IMR-90 (cell line): Measurements from ENCODE around the gene NDST1. TPM values are rescaled to one million over a fixed set of nuclear protein-coding genes. Genes with fewer than 3 reads are reported as not detected.

Experiments used
- ATAC-seq: fragments of 200-7000 bp; cut with Tn5 transposase; 2 replicates; pipeline ENCODE4 v1.9.1; 2020; ENCODE audit warnings: low read depth, mild to moderate bottlenecking, moderate library complexity
- BruUV-seq: library from RNA; stranded (reverse); fragments of 400-500 nt; replicated peaks from 2 replicates; lab custom pipeline; 2021; lab: Mats Ljungman, UMichigan
- CTCF ChIA-PET: fragments of 300-600 bp; formaldehyde crosslinking; extraction: SDS; loops from one replicate; lab custom pipeline; 2021; ENCODE audit warnings: antibody characterized with exemption; lab: Yijun Ruan, JAX
- POLR2A ChIA-PET: fragments of 300-600 bp; sonication (Branson Sonifier 250); formaldehyde crosslinking; loops from one replicate; lab custom pipeline; 2022; ENCODE audit warnings: antibody characterized with exemption; ENCODE audit not compliant: unreplicated experiment; lab: Charles Lee
- DNase-seq: peaks from one replicate; pipeline ENCODE4 v3.0.0; 2013
- H2AFZ ChIP-seq: replicated peaks from 2 replicates; pipeline ENCODE3; 2013; ENCODE audit warnings: low read length, mild to moderate bottlenecking; ENCODE audit not compliant: poor library complexity
- H2AK5ac ChIP-seq: 2 replicates; pipeline ENCODE4 v1.6.1; 2013; ENCODE audit warnings: low read depth, low read length, inconsistent platforms
- H2AK9ac ChIP-seq: replicated peaks from 2 replicates; pipeline ENCODE3; 2013; ENCODE audit warnings: mild to moderate bottlenecking, low read depth, low read length, moderate library complexity; ENCODE audit not compliant: poor library complexity
- H2BK120ac ChIP-seq: 2 replicates; pipeline ENCODE4 v1.6.1; 2013; ENCODE audit warnings: low read depth, low read length, inconsistent platforms
- H2BK15ac ChIP-seq: 3 replicates; pipeline ENCODE4 v1.6.1; 2013; ENCODE audit warnings: low read depth, low read length, inconsistent platforms
- H2BK20ac ChIP-seq: 2 replicates; pipeline ENCODE4 v1.6.1; 2013; ENCODE audit warnings: low read depth, mild to moderate bottlenecking, inconsistent platforms, low read length, moderate library complexity
- H2BK5ac ChIP-seq: 2 replicates; pipeline ENCODE4 v1.6.1; 2013; ENCODE audit warnings: mild to moderate bottlenecking, low read depth, low read length, inconsistent platforms; ENCODE audit not compliant: poor library complexity, severe bottlenecking
- H3K14ac ChIP-seq: replicated peaks from 2 replicates; pipeline ENCODE4 v1.6.1; 2013; ENCODE audit warnings: low read depth, low read length, inconsistent platforms
- H3K18ac ChIP-seq: 2 replicates; pipeline ENCODE4 v1.6.1; 2013; ENCODE audit warnings: low read depth, low read length, control low read depth
- H3K23ac ChIP-seq: 2 replicates; pipeline ENCODE4 v1.6.1; 2013; ENCODE audit warnings: low read depth, low read length, inconsistent platforms
- H3K27ac ChIP-seq: 2 replicates; pipeline ENCODE4 v1.5.1; 2013; ENCODE audit warnings: mild to moderate bottlenecking, control low read depth, low read length; ENCODE audit not compliant: insufficient read depth
- H3K27me3 ChIP-seq: 2 replicates; pipeline ENCODE4 v1.6.1; 2013; ENCODE audit warnings: low read length; ENCODE audit not compliant: control insufficient read depth, insufficient read depth
- H3K36me3 ChIP-seq: 2 replicates; pipeline ENCODE4 v1.6.1; 2013; ENCODE audit warnings: low read length, mixed read lengths; ENCODE audit not compliant: control insufficient read depth, insufficient read depth
- H3K4ac ChIP-seq: 2 replicates; pipeline ENCODE4 v1.6.1; 2013; ENCODE audit warnings: low read depth, low read length, inconsistent platforms
- H3K4me1 ChIP-seq: 2 replicates; pipeline ENCODE4 v1.6.1; 2013; ENCODE audit warnings: low read length, mixed read lengths; ENCODE audit not compliant: control insufficient read depth, insufficient read depth
- H3K4me2 ChIP-seq: 2 replicates; pipeline ENCODE4 v1.6.1; 2013; ENCODE audit warnings: low read depth, mild to moderate bottlenecking, control low read depth, low read length, moderate library complexity
- H3K4me3 ChIP-seq: 2 replicates; pipeline ENCODE4 v1.5.1; 2013; ENCODE audit warnings: low read depth, mild to moderate bottlenecking, control low read depth, low read length, moderate library complexity; ENCODE audit not compliant: insufficient read depth
- H3K56ac ChIP-seq: 2 replicates; pipeline ENCODE4 v1.6.1; 2013; ENCODE audit warnings: low read length, inconsistent platforms; ENCODE audit not compliant: insufficient read depth; ENCODE audit errors: extremely low read depth
- H3K79me1 ChIP-seq, 2 experiments: 2 replicates each; pipeline ENCODE4 v1.6.1; 2013; ENCODE audit warnings: low read length in 2 of 2, inconsistent platforms in 1 of 2, low read depth in 1 of 2
- H3K9ac ChIP-seq: 2 replicates; pipeline ENCODE4 v1.6.1; 2013; ENCODE audit warnings: low read depth, low read length, control low read depth
- H3K9me1 ChIP-seq: 2 replicates; pipeline ENCODE4 v1.6.1; 2013; ENCODE audit warnings: low read length, inconsistent platforms; ENCODE audit not compliant: insufficient read depth
- H3K9me3 ChIP-seq: 2 replicates; pipeline ENCODE4 v1.6.1; 2013; ENCODE audit warnings: low read length; ENCODE audit not compliant: control insufficient read depth, insufficient read depth
- H4K20me1 ChIP-seq: 2 replicates; pipeline ENCODE4 v1.6.1; 2013; ENCODE audit warnings: low read length, inconsistent platforms; ENCODE audit not compliant: insufficient read depth
- H4K5ac ChIP-seq: 2 replicates; pipeline ENCODE4 v1.6.1; 2013; ENCODE audit warnings: mild to moderate bottlenecking, low read depth, low read length, control low read depth
- H4K8ac ChIP-seq, 2 experiments: 2 replicates each; pipeline ENCODE4 v1.6.1; 2013; ENCODE audit warnings: low read depth in 2 of 2, low read length in 2 of 2, control low read depth in 1 of 2, inconsistent platforms in 1 of 2
- H4K91ac ChIP-seq: 2 replicates; pipeline ENCODE4 v1.6.1; 2013; ENCODE audit warnings: low read depth, low read length, inconsistent platforms; ENCODE audit not compliant: insufficient read depth
- BHLHE40 ChIP-seq: fragments of 150-350 bp; IDR thresholded peaks from 2 replicates; pipeline ENCODE4 v1.6.1; 2016; ENCODE audit warnings: mild to moderate bottlenecking, low read depth, low read length
- CEBPB ChIP-seq: IDR thresholded peaks from 2 replicates; pipeline ENCODE4 v1.6.1; 2012; ENCODE audit warnings: low read depth, low read length, improper control_type of control experiment
- MAZ ChIP-seq: IDR thresholded peaks from 2 replicates; pipeline ENCODE4 v1.6.1; 2012; ENCODE audit warnings: low read depth, mild to moderate bottlenecking, low read length, improper control_type of control experiment, moderate library complexity, borderline replicate concordance
- NFE2L2 ChIP-seq: fragments of 150-350 bp; IDR thresholded peaks from 2 replicates; pipeline ENCODE4 v1.6.1; 2016; ENCODE audit warnings: low read depth, mild to moderate bottlenecking, low read length
- RAD21 ChIP-seq: IDR thresholded peaks from 2 replicates; pipeline ENCODE4 v1.6.1; 2012; ENCODE audit warnings: low read length, improper control_type of control experiment
- WGBS, 2 experiments: methylation state at CpG; one replicate each; pipeline versions ENCODE4 v1.1.5 to v1.1.7; 2013; ENCODE audit warnings: missing lambda C conversion rate in 2 of 2; ENCODE audit not compliant: insufficient read length in 1 of 2; ENCODE audit errors: extremely low coverage in 2 of 2; 5-methylcytosine and 5-hydroxymethylcytosine counted together
- dilution Hi-C: fragments of 300-500 bp; cut with HindIII; formaldehyde crosslinking; loops from one replicate; pipeline ENCODE4 v1.14.3; 2018; ENCODE audit warnings: low sequenced_read_pairs; ENCODE audit not compliant: unreplicated experiment
- in situ Hi-C: fragments of 300-500 bp; cut with MboI; formaldehyde crosslinking; loops from 3 replicates; pipeline ENCODE4 v1.14.3; 2019; ENCODE audit warnings: low sequenced_read_pairs, inconsistent platforms, mixed read lengths
- intact Hi-C: fragments of 100-400 bp; cut with micrococcal nuclease; formaldehyde crosslinking; loops from 2 replicates; pipeline ENCODE4 v1.10.0; 2022
- polyA plus RNA-seq, 3 experiments: library from polyadenylated mRNA; depleted of rRNA; stranded (reverse); fragments of >200 nt; gene quantifications; 2 replicates each; pipeline ENCODE4 v1.2.3, GENCODE V29; 2012; ENCODE audit warnings: low replicate concordance in 1 of 3
- total RNA-seq: library from RNA; depleted of rRNA; stranded (reverse); fragments of >200 nt; gene quantifications from 2 replicates; pipeline ENCODE4 v1.2.3, GENCODE V29; 2012

NDST1 gene
- total and polyA plus RNA-seq, 2 of the 4 experiments (the other 2 are of a cell fraction) = 30.5 to 80.4 TPM

- Histone ChIP-seq H2BK20ac (no peak overlapping the region), H3K56ac (no peak overlapping the region), H4K91ac (no peak overlapping the region), H3K4me3 (no peak overlapping the region), H2BK15ac (no peak overlapping the region), H3K14ac (no peak overlapping the region), H3K9me3 (no peaks in the 10 kb centered on the region), H3K23ac (no peak overlapping the region), H3K36me3 (peaks cover 5% of the 10 kb centered on the region), H2AFZ (no peak overlapping the region), H3K27me3 (no peaks in the 10 kb centered on the region), H2AK9ac (no peak overlapping the region), H3K9ac (no peak overlapping the region), H3K27ac (no peak overlapping the region), H4K8ac (no peak overlapping the region), H3K4me2 (no peak overlapping the region), H2BK5ac (no peak overlapping the region), H3K4ac (no peak overlapping the region), H3K79me1 (peaks cover 32 to 99% of the 10 kb centered on the region in 2 experiments), H2AK5ac (peak overlapping the region; percentile 22; the same call in 1 of the 2 replicates), H3K9me1 (peaks cover 79% of the 10 kb centered on the region), H3K4me1 (peaks cover 68% of the 10 kb centered on the region), H4K5ac (no peak overlapping the region), H2BK120ac (no peak overlapping the region), H3K18ac (no peak overlapping the region), H4K20me1 (peaks cover 100% of the 10 kb centered on the region)
- dilution Hi-C loops (no loop called here), intact Hi-C loops (no loop called here), in situ Hi-C loops (no loop called here)
- no TSS peak for BruUV-seq
- no peak for DNase-seq
- TF ChIP-seq MAZ (no peak), NFE2L2 (no peak), RAD21 (no peak), CEBPB (no peak), BHLHE40 (no peak)
- 60% methylated on average over 2 of the region's 11 CpGs; no CpG with 5 or more reads in 1 of the 2 experiments for WGBS, 2 experiments
- ChIA-PET CTCF (no interaction called here), POLR2A (interaction anchor here (0.5 kb wide), 1 partner anchor 9 kb away, joined by 6 read pairs; no protein-coding TSS in a partner anchor)
- ATAC-seq = no peak
Measured at GRCh38 chr5:150506571-150507473, 1.1 kb upstream of the NDST1 start.
